ENCODE results near the gene SARM1. TPM values are rescaled to one million over a fixed set of nuclear protein-coding genes. Genes with fewer than 3 reads are reported as not detected.

SARM1 gene
- polyA plus RNA-seq, 1 of the 3 experiments (the other 2 are of a cell fraction) = 17.4 TPM

DNA sequence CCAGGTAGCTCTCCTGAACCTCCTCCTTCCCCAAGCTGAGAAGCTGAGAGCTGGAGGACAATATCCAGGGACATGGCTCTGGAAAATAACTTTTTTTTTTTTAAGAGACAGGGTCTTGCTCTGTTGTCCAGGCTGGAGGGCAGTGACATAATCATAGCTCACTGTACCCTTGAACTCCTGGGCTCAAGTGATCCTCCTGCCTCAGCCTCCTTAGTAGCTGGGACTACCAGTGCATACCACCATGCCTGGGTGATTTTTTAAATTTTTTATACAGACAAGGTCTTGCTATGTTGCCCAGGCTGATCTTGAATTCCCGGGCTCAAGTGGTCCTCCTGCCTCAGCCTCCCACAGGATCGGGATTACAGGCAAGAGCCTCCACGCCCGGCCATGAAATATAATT is 28.3 kb downstream of the SARM1 start:
- POLR2A ChIA-PET = interaction anchor here (0.6 to 1.4 kb wide), 3 partner anchors 17 to 97 kb away, joined by 3 to 5 read pairs (median 3); partner anchors contain the start of gene VTN
- peaks cover 6 to 64% of the 10 kb centered on the region in 2 experiments for H3K36me3 ChIP-seq (replicated peaks in 1 of 2; ENCODE audit: control insufficient read depth in 1 of 2, insufficient read depth in 2 of 2, low read length in 1 of 2)
- 98% methylated on average over 4 of the region's 4 CpGs for WGBS (ENCODE audit: low lambda C conversion rate)

DNA sequence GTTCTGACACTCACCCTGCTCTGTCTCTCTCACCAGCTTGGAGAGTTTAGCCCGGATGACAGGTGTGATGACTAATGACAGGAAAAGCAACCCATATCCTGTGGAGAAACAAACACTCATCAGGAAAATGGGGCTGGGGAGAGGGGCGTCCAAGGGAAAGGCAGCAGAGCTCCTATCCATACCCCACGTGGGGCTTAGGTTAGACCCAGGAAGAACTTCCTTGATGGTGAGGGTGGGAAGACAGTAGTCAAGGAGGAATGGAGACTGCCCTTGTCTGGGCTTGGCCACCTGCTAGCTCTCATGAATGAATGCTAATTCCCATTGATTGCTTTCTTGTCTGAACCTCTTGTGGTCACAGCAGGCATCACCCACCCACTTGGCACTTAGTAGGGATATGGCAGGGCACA is 30.7 kb downstream of the SARM1 start:
- no peaks in the 10 kb centered on the region for H3K9me2 ChIP-seq
- no peaks in the 10 kb centered on the region for H3K9me3 ChIP-seq
- H3K4me3 ChIP-seq (ENCODE audit: low read depth in 2 of 2, low read length in 1 of 2) = no peak overlapping the region
- H3K27me3 ChIP-seq (ENCODE audit: insufficient read depth) = no peaks in the 10 kb centered on the region
- H3K4me2 ChIP-seq = no peak overlapping the region
- H3K27ac ChIP-seq (ENCODE audit: low read depth in 2 of 2, low read length in 1 of 2) = no peak overlapping the region
- peaks cover 4 to 16% of the 10 kb centered on the region in 2 experiments; a peak in 2 of 4 replicates for H3K4me1 ChIP-seq (ENCODE audit: control insufficient read depth in 1 of 2, insufficient read depth in 2 of 2, low read depth in 1 of 2, low read length in 1 of 2)
- H3K9ac ChIP-seq = no peak overlapping the region
- no peak overlapping the region for H2AFZ ChIP-seq (ENCODE audit: low read depth)
- H3K79me2 ChIP-seq (ENCODE audit: insufficient read depth) = no peaks in the 10 kb centered on the region
- ChIA-PET CTCF (interaction anchor here (0.7 kb wide), 1 partner anchor 22 kb away, joined by 3 read pairs; no protein-coding TSS in a partner anchor), POLR2A (no interaction called here)
- H3F3A ChIP-seq (replicated peaks; ENCODE audit: insufficient read depth) = no peaks in the 10 kb centered on the region
- TF ChIP-seq RCOR1 (IDR thresholded peaks at IDR 0.05; ENCODE audit: low read length) = no peak
- TF ChIP-seq, protein P1, sequence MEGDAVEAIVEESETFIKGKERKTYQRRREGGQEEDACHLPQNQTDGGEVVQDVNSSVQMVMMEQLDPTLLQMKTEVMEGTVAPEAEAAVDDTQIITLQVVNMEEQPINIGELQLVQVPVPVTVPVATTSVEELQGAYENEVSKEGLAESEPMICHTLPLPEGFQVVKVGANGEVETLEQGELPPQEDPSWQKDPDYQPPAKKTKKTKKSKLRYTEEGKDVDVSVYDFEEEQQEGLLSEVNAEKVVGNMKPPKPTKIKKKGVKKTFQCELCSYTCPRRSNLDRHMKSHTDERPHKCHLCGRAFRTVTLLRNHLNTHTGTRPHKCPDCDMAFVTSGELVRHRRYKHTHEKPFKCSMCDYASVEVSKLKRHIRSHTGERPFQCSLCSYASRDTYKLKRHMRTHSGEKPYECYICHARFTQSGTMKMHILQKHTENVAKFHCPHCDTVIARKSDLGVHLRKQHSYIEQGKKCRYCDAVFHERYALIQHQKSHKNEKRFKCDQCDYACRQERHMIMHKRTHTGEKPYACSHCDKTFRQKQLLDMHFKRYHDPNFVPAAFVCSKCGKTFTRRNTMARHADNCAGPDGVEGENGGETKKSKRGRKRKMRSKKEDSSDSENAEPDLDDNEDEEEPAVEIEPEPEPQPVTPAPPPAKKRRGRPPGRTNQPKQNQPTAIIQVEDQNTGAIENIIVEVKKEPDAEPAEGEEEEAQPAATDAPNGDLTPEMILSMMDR (IDR thresholded peaks at IDR 0.05) = no peak
- TF ChIP-seq NRF1 (IDR thresholded peaks at IDR 0.05; ENCODE audit: low read depth, low read length) = no peak
- no peak for TF ChIP-seq SMC3 (IDR thresholded peaks at IDR 0.05; ENCODE audit: low read depth, low read length)
- TF ChIP-seq, protein P2, sequence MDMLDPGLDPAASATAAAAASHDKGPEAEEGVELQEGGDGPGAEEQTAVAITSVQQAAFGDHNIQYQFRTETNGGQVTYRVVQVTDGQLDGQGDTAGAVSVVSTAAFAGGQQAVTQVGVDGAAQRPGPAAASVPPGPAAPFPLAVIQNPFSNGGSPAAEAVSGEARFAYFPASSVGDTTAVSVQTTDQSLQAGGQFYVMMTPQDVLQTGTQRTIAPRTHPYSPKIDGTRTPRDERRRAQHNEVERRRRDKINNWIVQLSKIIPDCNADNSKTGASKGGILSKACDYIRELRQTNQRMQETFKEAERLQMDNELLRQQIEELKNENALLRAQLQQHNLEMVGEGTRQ (IDR thresholded peaks at IDR 0.05; ENCODE audit: borderline replicate concordance, low read depth, low read length) = no peak
- no peak for TF ChIP-seq EP300 (IDR thresholded peaks at IDR 0.05; ENCODE audit: borderline replicate concordance in 1 of 2, low read depth in 1 of 2, low read length in 1 of 2)
- H4K20me1 ChIP-seq (ENCODE audit: insufficient read depth) = no peaks in the 10 kb centered on the region
- WGBS (ENCODE audit: low lambda C conversion rate) = 44% methylated on average over 3 of the region's 3 CpGs
- H3K36me3 ChIP-seq (replicated peaks in 1 of 2; ENCODE audit: control insufficient read depth in 1 of 2, insufficient read depth in 2 of 2, low read length in 1 of 2) = peaks cover 0 to 45% of the 10 kb centered on the region in 2 experiments
- DNase-seq = no peak

More for the DNA sequence above, 28.3 kb downstream of the SARM1 start:
- H3K27me3 ChIP-seq (ENCODE audit: insufficient read depth) = no peaks in the 10 kb centered on the region
- no peaks in the 10 kb centered on the region for H3K9me3 ChIP-seq
- H3K4me3 ChIP-seq (ENCODE audit: low read depth in 2 of 2, low read length in 1 of 2) = no peak overlapping the region
- H3K9ac ChIP-seq = no peak overlapping the region
- no peak overlapping the region for H3K27ac ChIP-seq (ENCODE audit: low read depth in 2 of 2, low read length in 1 of 2)
- no peak overlapping the region for H2AFZ ChIP-seq (ENCODE audit: low read depth)
- no peaks in the 10 kb centered on the region for H3K79me2 ChIP-seq (ENCODE audit: insufficient read depth)
- peaks cover 0 to 6% of the 10 kb centered on the region in 2 experiments; a peak in 1 of 4 replicates for H3K4me1 ChIP-seq (ENCODE audit: control insufficient read depth in 1 of 2, insufficient read depth in 2 of 2, low read depth in 1 of 2, low read length in 1 of 2)
- H3F3A ChIP-seq (replicated peaks; ENCODE audit: insufficient read depth) = no peaks in the 10 kb centered on the region
- H3K4me2 ChIP-seq = no peak overlapping the region
- DNase-seq = no peak
- TF ChIP-seq JUND (IDR thresholded peaks at IDR 0.05) = no peak
- TF ChIP-seq, protein P3, sequence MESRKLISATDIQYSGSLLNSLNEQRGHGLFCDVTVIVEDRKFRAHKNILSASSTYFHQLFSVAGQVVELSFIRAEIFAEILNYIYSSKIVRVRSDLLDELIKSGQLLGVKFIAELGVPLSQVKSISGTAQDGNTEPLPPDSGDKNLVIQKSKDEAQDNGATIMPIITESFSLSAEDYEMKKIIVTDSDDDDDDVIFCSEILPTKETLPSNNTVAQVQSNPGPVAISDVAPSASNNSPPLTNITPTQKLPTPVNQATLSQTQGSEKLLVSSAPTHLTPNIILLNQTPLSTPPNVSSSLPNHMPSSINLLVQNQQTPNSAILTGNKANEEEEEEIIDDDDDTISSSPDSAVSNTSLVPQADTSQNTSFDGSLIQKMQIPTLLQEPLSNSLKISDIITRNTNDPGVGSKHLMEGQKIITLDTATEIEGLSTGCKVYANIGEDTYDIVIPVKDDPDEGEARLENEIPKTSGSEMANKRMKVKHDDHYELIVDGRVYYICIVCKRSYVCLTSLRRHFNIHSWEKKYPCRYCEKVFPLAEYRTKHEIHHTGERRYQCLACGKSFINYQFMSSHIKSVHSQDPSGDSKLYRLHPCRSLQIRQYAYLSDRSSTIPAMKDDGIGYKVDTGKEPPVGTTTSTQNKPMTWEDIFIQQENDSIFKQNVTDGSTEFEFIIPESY (IDR thresholded peaks at IDR 0.05; ENCODE audit: borderline replicate concordance, low read depth) = no peak
- TF ChIP-seq, protein P2 (IDR thresholded peaks at IDR 0.05; ENCODE audit: borderline replicate concordance, low read depth, low read length) = no peak
- TF ChIP-seq, protein P4, sequence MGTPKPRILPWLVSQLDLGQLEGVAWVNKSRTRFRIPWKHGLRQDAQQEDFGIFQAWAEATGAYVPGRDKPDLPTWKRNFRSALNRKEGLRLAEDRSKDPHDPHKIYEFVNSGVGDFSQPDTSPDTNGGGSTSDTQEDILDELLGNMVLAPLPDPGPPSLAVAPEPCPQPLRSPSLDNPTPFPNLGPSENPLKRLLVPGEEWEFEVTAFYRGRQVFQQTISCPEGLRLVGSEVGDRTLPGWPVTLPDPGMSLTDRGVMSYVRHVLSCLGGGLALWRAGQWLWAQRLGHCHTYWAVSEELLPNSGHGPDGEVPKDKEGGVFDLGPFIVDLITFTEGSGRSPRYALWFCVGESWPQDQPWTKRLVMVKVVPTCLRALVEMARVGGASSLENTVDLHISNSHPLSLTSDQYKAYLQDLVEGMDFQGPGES (IDR thresholded peaks at IDR 0.05; ENCODE audit: low read depth, low read length) = no peak
- no peak for TF ChIP-seq YY1 (IDR thresholded peaks at IDR 0.05; ENCODE audit: low read depth)
- no peak for TF ChIP-seq EZH2phosphoT487 (IDR thresholded peaks at IDR 0.05; ENCODE audit: borderline replicate concordance, low read depth)
- TF ChIP-seq, protein P5, sequence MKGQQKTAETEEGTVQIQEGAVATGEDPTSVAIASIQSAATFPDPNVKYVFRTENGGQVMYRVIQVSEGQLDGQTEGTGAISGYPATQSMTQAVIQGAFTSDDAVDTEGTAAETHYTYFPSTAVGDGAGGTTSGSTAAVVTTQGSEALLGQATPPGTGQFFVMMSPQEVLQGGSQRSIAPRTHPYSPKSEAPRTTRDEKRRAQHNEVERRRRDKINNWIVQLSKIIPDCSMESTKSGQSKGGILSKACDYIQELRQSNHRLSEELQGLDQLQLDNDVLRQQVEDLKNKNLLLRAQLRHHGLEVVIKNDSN (IDR thresholded peaks at IDR 0.05; ENCODE audit: borderline replicate concordance, low read depth) = no peak
- no peak for TF ChIP-seq CHD2 (IDR thresholded peaks at IDR 0.05; ENCODE audit: low read length, partially characterized antibody)
- TF ChIP-seq FOXM1 (IDR thresholded peaks at IDR 0.05; ENCODE audit: low read depth) = no peak
- no peaks in the 10 kb centered on the region for H4K20me1 ChIP-seq (ENCODE audit: insufficient read depth)
- CTCF ChIA-PET = interaction anchor here (0.8 kb wide), 1 partner anchor 17 kb away, joined by 3 read pairs; no protein-coding TSS in a partner anchor
- no peaks in the 10 kb centered on the region for H3K9me2 ChIP-seq
